ENCODE results near the gene CIBAR2.

CIBAR2 gene

DNA sequence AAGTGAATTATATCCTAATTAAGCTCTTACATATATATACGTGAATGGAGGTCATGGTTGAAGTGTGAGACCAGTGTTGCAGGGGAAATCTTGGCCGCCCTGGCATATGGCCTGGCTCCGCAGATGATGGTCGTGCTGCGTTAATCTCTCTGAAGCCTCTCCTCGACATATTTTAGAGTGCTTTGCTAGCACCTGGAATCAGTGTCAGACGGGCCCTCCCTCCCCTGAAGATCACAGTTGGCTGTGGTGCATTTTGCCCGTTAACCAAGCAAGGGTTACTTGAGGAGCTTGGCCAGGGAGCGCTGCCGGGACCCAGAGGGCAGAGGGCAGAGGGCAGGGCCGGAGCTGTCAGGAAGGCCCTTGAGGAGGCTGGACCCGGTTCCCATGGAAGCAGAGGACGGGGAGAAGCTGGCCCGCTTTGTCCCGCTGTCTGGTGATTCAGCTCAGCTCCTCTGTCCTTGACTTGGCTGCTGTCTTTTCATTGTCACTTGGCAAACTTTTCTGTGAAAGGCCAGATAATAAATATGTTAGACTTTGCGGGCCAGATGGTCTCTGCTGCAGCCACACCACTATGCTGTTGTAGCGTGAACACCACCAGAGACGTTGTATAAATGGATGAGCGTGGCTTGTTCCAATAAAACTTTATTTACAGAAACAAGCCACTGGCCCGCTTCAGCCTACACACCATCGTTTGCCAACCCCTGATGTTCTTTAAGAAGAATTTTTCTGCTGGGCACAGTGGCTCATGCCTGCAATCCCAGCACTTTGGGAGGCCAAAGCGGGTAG is 32.3 kb downstream of the CIBAR2 start:
- no peak for DNase-seq

DNA sequence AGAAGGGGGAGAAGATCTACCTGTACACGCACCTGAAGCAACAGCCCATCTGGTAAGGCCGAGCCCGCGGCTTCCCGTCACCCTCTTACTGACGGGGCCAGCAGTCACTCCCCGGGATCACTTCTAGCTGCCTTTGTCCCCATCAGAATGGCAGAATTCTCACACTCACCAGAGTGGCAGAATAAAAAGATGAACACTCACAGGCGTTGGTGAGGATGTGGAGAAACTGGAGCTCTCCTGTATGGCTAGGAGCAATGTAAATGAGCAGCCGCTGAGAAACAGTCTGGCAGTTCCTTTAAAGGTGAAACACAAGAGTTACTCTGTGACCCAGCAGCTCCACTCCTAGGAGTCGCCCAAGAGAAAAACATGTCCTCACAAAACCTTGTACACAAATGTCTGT is 33.3 kb downstream of the CIBAR2 start:
- DNase-seq = no peak

DNA sequence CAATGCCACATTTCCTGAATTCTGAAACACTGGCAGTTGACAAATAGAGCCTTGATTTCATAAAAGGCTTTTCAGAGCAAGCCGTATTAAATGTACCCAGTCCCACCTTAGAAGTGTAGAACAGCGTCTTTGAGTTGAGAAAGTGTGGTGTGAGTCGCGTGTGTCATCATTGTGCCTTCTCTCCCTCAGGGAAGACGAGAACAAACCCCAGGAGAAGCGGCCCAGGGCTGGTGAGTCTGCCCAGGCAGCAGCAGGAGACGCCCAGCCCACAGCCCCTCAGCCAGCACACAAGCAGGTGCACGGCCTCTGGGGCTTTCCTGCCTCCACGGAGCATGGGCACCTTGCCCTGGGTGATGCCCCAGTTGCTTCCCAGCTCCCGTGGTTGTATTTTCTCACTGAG is 34.0 kb downstream of the CIBAR2 start:
- DNase-seq = no peak

DNA sequence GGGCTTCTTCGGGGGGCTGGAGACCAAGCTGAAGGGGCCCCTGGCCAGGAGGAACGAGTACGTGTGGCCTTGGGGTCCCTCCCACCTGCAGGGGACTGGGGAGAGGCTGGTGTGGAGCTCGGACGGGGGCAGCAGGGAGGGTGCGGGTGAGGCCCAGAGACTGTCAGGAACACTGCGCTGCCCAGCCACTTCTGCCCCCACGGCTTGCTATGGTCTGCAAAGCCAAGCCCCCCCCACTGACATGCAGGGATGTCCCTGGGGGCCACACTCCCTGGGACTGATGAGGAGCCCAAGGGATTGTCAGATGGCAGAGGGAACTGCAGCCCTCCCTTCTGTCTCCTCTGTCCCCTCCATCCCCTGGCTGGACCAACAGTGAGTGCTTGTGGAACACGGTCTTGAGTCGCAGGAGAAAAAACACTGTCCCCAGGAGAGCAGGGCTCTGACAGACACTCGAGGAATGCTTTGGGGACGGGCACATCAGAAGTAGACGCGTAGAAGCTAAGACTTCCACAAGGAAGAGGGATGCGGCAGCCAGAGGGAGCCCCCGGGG is 34.6 kb downstream of the CIBAR2 start:
- no peak for DNase-seq

DNA sequence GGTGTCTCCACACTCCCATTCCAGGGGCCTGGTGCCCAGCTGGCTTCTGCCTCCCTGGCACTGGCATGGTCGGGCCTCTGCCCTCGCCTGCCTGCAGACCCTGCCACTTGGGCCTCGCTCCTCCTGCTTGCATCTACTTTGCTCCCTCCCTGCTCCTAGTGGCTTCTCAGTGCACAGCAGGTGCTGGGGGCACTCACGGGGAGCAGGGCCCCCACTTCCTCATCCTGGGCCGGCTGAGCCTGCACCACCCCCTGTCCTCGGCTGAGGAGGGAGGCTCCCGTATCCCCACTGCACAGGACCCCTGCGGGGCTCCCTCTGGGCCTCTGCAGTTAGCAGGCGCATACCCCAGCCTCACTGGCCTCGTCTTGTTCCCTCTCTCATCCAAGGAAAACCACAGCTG is 35.2 kb downstream of the CIBAR2 start:
- no peak for DNase-seq

DNA sequence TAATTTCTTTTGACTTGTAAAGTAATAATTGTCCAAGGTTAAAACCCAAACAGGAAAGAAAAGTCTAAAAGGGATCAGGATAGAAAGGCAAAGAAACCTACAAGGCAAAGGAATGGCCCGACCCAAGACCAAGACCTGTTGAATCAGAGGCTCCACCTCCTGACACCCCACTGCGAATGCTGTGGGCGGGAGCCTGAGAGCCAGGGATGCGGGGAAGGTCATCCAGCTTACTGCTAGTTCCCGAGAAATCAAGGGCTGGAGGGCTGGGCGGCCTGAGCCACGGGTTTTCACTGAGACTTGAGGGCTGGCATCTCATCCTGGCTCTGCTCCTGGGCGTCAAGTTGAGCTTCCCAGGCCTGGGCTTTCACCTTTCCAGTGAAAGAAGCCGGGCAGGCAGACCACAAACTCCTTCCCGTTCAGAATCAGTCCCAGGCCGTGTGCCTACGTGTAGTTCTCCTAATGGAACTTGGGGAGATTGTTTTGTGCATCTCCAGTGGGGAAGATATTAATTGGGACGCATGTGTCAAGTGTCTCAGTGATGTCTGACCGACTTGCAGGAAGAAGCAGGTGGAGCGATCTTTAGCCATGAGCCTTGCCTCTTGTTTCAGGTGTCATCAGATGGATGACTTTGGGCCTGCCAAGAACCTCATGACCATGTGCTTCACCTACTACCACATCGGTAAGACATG is 36.9 kb downstream of the CIBAR2 start:
- no peak for DNase-seq

DNA sequence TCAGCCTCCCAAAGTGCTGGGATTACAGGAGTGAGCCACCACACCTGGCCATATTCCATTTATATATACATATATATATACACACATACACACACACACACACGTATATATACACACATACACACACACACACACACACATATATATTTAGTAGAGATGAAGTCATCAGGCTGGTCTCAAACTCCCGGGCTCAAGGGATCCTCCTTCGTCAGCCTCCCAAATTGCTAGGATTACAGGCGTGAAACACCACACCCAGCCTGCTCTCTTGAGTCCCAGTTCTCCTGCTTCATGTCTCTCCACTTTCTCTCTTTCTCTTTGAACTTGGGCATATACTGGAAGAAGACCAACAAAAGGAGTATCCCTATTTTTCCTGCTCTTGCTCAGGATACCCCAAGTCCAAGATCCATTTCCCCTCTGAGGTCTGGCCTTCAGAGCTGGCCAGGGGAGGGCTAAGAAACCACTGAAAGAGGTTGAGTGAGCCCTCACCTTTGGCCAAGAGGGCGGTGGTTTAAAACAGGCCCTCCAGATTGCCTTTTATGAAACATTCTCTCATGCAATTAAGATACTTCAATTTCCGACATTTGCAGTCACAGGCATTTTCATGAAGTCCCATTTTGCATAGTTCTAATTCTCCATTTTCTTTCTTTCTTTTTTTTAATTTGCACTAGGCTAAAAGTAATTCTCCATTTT is 37.9 kb downstream of the CIBAR2 start:
- no peak for DNase-seq

DNA sequence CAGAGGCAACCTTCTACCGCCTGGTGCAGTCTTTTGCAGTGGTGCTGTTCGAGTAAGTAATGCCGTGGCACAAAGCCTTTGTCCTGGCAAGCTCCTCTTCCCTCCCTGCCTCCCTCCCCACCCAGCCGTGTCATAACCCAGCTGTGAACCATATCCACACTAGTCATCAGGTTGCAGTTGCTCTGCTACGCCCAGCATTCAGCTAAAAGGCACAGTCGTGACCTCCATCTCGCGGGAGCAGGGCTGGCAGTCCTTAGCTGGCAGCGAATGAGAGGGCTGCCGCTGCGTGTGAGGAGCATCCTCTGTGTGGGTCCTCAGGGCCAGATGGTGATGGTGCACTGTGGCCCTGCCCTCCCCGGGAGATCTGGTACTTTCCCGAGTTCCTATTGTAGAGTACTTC is 39.3 kb downstream of the CIBAR2 start:
- no peak for DNase-seq

DNA sequence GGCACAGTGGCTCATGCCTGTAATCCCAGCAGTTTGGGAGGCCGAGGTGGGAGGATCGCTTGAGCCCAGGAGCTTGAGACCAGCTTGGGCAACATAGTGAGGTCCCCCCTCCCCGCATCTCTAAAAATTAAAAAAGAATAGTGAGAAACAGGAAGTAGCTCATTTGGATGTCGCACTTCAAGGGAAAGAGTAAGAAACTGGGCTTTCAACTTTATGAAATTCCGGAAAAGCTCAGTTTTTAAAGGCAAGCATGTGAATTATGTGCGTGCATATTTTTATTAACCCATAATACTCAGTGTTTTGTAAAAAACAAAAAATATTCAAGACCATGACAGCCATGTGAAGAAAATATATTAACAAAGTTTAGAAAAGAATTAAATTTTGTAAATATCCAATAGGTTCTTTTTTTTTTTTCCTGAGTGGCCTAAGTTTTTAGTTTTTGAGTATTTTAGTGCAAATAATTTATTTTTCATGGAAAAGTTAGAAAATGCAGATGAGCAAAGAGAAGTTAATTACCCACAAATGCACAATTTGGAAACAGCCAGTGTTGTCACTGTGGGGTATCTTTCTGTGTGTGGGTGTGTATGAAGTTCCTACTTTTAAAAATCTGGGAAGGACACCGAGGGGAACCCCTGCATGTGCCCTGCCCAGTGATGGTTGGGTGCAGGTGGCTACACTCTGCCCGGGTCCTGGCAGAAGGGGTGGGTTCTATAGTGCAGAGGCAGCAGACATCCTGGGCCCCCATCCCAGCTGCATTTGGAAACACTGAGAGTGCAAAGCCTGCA is 40.0 kb downstream of the CIBAR2 start:
- DNase-seq = no peak

DNA sequence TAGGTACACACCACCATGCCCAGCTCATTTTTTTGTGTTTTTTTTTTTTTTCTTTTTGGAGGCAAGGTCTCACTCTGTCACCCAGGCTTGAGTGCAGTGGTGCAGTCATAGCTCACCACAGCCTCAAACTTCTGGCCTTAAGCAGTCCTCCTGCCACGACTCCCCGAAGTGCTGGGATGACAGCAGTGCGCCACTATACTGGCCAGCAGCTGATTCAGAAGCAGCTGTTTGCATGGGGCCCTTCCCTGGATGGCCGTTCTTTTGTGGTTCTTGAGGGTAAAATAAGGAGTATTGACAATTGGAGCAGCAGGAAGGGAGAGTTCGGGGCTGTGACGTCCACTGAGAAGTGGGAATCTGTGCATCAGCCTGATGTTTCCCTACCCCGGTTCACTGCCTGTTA is 43.1 kb downstream of the CIBAR2 start:
- no peak for DNase-seq

DNA sequence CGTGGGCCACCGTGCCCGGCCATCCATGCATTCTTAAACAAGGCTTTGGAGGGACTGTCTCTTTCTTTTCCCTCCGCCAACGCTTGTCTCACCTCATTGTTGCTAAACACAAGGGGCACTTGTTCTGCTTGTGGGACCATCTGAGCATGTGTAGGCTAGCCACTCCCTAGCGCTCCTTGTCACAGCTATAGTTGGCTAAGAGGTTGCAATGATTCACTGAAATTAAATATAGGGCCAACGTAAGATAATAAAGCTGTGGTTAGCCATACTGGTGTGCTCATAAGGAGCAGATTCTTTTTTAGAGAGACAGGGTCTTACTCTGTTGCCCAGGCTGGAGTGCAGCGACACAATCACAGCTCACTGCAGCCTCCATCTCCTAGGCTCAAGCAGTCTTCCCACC is 43.5 kb downstream of the CIBAR2 start:
- DNase-seq = no peak

DNA sequence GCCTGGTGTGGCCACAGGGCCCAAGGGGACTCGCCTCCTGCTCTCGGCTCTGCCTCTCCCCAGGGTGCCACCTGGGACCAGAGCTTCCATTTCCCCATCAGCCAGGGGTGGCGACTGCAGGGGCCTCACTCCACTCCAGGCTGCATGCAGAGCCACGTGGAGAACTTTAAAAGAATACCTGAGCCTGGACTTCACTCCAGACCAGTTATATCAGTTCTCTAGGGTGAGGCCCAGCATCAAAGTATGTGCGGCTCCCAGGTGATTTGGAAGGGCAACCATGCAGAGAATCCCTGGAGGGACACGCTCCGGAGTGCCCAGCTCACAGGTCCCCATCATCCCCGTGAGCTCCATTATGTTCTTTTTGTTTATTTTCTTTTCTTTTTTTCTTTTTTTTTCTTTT is 44.8 kb downstream of the CIBAR2 start:
- no peak for DNase-seq

DNA sequence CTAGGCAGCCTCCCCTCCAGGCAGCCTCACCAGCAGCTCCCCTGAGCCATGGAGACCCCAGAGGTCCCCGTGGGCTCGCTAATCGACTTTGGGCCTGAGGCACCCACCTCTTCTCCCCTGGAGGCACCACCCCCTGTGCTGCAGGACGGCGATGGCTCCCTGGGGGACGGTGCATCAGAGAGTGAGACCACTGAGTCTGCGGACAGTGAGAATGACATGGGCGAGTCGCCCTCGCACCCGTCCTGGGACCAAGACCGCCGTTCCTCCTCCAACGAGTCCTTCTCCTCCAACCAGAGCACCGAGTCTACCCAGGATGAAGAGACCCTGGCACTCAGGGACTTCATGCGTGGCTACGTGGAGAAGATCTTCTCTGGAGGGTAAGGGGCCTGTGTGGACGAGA is 45.2 kb downstream of the CIBAR2 start:
- no peak for DNase-seq

DNA sequence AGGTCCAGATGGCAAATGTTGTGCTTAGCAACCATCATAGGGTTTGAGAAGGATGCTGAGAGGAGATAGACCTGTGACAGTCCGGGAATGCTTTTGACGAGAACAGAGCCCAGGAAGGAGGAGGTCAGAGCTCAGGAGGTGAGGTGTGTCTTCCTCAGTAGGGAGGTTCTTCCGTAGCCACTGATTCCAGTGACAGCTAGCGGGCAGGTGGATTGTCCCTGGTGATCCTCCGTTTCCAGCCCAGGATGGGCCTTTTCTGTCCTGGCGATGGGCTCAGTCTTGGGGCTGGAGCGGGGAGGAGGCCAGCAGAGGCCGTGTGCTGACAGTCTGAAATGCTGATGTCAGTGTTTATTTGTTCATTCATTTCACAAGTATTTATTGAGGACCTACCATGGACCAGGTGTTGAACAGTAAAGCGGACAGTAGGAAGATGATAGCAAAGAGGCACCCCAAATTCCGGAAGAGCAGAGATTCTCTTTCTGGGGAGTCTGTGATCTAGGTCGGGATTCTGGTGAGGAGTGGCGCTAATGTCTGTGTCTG is 45.9 kb downstream of the CIBAR2 start:
- no peak for DNase-seq

DNA sequence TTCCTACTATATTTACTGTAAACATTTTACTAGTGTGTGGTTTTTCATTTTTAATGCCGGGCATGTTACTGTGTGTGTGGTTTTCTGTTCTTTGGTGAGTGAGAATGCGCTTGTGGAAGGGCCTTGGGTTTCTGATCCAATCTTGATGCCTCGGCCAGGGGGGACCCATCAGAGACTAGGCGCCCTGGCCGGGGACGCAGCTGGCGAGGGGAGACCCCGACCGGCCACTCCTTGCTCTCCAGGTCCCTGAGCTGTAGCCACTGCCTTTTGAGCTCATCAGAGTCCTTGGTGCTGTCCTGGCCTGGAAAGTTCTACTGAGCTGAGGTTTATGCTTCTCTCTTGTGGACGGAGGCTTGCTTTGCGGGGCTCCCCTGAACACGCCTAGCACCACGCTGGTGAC is 47.2 kb downstream of the CIBAR2 start:
- no peak for DNase-seq

DNA sequence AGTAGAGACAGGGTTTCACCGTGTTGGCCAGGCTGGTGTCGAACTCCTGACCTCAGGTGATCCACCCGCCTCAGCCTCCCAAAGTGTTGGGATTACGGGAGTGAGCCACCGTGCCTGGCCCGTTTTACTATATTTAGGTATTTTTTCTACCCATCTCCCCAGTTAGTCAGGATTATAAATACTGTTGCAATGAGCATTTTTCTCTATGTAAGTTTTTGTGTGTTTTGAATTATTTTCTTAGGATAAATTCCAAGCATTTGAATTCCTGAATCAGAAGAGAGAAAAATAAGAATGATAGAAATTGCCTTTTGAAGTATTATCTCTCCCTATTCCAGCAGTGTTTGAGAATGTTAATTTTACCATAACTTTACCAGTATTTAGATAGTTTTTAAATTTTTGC is 48.1 kb downstream of the CIBAR2 start:
- DNase-seq = no peak

DNA sequence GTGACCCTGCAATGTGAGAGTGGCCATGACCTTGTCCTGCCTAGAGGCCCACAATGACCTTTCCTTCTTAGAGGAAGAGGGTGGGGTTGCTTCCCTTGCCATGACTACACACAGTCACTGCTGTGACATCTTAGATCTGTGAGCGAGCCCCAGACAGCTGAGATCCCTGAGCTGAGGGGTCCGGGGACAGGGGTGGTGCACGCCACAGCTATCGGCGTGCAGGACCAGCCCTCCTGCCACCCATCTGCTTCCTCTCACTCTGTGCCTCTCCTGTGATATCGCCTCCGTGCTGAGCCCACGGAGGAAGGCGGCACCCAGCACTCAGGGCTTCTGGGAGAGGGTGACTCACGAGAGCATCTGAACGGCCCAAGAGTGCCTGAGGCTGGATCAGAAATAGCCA is 49.4 kb downstream of the CIBAR2 start:
- no peak for DNase-seq

DNA sequence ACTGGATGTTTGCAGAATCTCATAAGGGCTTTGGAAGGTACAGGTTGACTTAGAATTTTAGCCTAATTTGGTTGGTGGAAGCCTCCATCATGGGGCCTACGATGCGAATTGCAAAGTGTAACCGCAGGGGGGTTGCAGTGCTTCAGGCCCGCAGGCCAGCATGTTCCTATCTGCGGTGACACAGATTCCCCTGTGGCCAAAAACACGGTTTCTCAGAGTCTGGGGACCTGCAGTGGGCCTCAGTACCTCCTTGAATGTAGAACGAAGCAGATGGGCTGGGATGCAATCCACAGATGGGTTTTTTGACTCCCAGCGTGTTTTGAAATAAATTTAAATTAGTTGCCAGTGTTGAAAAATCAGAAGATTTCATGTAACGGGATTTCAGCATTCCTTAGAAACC is 49.9 kb downstream of the CIBAR2 start:
- no peak for DNase-seq

DNA sequence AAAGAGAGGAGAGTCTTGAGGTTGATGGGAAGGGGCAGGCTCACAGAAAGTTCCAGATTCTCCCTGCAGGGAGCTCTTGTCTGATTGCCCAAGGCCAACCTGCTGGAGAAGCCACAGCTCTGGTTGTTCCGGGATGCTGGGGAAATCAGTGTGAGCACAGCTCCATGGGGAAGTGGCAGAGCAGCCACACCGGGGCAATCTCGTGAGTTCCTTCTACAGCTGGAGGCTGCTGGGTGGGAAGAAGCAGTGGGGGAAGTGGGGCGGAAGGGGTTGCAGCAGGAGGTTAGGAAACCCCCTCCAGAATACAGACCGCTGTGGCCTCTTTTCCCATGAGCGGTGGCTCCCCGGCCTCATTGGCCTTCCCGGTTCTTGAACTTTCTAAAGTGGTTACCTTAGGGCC is 50.7 kb downstream of the CIBAR2 start:
- DNase-seq = no peak

DNA sequence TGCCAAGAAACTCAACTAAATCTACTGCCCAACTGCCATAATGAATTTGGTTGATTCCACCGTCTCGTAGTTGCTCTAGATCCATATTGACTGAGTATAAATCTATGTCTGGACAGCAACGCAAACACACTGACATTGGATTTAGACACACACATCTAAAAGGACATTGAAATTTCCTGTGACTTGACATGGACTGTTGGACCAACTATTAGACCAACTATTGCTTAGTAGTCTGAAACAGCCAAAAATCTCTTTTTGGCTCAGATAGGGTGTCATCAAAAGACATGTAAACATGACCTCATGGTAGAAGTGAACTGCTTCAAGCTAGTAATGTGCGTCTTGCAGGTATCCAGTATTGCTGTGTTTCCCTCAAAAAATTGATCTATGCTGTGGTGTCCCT is 53.4 kb downstream of the CIBAR2 start:
- DNase-seq = no peak

DNA sequence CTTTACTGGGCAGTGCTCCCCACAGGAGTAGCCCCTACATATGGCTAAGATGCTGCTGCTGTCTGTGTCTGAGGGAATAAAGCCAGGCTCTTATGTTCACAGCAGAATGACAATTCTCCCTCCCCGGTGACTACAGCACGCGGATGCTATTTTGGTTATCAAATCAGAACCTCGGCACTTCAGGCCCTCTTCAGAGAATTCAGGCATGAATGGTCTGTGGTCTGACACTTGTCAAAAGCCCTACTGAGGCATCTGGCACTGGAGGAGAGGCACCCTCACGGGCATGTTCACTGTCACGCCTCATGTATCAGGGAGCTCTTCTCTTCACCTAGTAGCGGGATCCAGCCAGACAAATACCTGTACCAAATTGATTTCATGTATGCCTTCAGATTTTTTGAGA is 54.3 kb downstream of the CIBAR2 start:
- DNase-seq = no peak

DNA sequence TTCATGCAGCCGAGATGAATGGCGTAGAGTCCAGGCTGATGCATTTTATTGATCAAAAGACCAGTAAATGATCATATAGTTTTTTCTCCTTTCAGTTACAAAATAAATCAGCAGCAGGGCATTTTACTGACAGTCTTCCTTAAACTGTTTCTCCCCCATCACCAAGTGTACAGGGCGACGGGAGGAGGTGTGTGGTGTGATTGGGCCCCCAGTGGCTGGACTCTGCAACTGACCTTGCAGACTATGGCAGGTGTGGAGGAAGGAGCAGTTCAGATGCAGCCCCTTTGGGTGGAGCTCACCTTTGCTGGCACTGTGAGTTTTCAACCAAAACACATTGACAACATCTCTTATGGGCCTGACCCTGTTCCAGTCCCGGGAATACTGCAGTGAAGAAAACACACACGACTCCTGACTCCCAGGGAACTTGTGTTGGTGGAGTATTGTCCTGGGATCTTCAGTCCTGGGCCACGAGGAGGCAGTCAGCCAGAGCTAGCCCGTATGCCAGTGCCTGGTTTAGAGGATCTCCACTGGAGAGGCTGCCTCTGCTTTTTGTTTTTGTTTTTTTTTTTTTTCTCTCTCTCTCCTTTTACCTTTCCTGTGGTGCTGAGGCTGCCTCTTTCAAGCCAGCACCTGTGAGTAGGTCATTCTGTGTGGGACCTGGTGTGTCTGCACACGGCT is 54.9 kb downstream of the CIBAR2 start:
- no peak for DNase-seq

Data from cortex of kidney (tissue), 1 donor.